OCI-LY1 (cell line): ENCODE results near the gene KRT80.

Experiments used
- H2AFZ ChIP-seq: fragments of 200-600 bp; sonication (generic), shearing (Covaris generic); 2 replicates; pipeline ENCODE4 v1.6.0; 2014; ENCODE audit warnings: antibody characterized with exemption, mild to moderate bottlenecking, low read length
- H3F3A ChIP-seq: fragments of 200-600 bp; sonication (generic), shearing (Covaris generic); 2 replicates; pipeline ENCODE4 v1.6.0; 2014; ENCODE audit warnings: mild to moderate bottlenecking, antibody characterized with exemption, low read length, moderate library complexity; ENCODE audit not compliant: insufficient read depth
- H3K27ac ChIP-seq: fragments of 200-600 bp; sonication (generic); 2 replicates; pipeline ENCODE4 v1.5.1; 2014; ENCODE audit warnings: low read length, mixed run types, mild to moderate bottlenecking, low read depth; ENCODE audit not compliant: poor library complexity, severe bottlenecking
- H3K27me3 ChIP-seq: fragments of 200-600 bp; sonication (generic); 2 replicates; pipeline ENCODE4 v1.6.0; 2014; ENCODE audit warnings: antibody characterized with exemption, mild to moderate bottlenecking, low read length, moderate library complexity; ENCODE audit not compliant: insufficient read depth
- H3K36me3 ChIP-seq: fragments of 200-600 bp; sonication (generic); 2 replicates; pipeline ENCODE4 v1.6.1; 2014; ENCODE audit warnings: mild to moderate bottlenecking, antibody characterized with exemption, low read length, moderate library complexity, mixed read lengths; ENCODE audit not compliant: insufficient read depth
- H3K4me1 ChIP-seq: fragments of 200-600 bp; sonication (generic); 2 replicates; pipeline ENCODE4 v1.5.1; 2014; ENCODE audit warnings: mild to moderate bottlenecking, low read length, moderate library complexity; ENCODE audit not compliant: insufficient read depth, severe bottlenecking
- H3K4me2 ChIP-seq: fragments of 200-600 bp; sonication (generic), shearing (Covaris generic); 2 replicates; pipeline ENCODE4 v1.6.1; 2014; ENCODE audit warnings: low read length
- H3K4me3 ChIP-seq: fragments of 200-600 bp; sonication (generic); 2 replicates; pipeline ENCODE4 v1.5.1; 2014; ENCODE audit warnings: low read length, low read depth, mild to moderate bottlenecking, mixed read lengths; ENCODE audit not compliant: poor library complexity, severe bottlenecking
- H3K79me2 ChIP-seq: fragments of 200-600 bp; shearing (Covaris generic); 2 replicates; pipeline ENCODE4 v1.6.1; 2016; ENCODE audit warnings: mixed run types, low read length, mixed read lengths; ENCODE audit not compliant: insufficient read depth
- H3K9ac ChIP-seq: fragments of 200-600 bp; sonication (generic), shearing (Covaris generic); 2 replicates; pipeline ENCODE4 v1.6.1; 2014; ENCODE audit warnings: mild to moderate bottlenecking, low read length, mixed read lengths
- H3K9me2 ChIP-seq: fragments of 200-600 bp; sonication (generic), shearing (Covaris generic); 2 replicates; pipeline ENCODE4 v1.6.1; 2014; ENCODE audit warnings: low read depth, mild to moderate bottlenecking, low read length, mixed read lengths
- H3K9me3 ChIP-seq: fragments of 200-600 bp; shearing (Covaris generic); 2 replicates; pipeline ENCODE4 v1.6.1; 2014; ENCODE audit warnings: low read length, mixed read lengths
- H4K20me1 ChIP-seq: fragments of 200-600 bp; sonication (generic), shearing (Covaris generic); 2 replicates; pipeline ENCODE4 v1.6.0; 2016; ENCODE audit warnings: mild to moderate bottlenecking, low read length; ENCODE audit not compliant: insufficient read depth
- EZH2 ChIP-seq: fragments of 200-600 bp; sonication (generic), shearing (Covaris generic); IDR thresholded peaks from 2 replicates; pipeline ENCODE4 v1.8.0; 2017; ENCODE audit warnings: borderline replicate concordance, mixed run types, mild to moderate bottlenecking, antibody characterized with exemption, low read length, moderate library complexity, mixed read lengths
- TF ChIP-seq, protein P1 (sequence below): fragments of 200-600 bp; sonication (generic), shearing (Covaris generic); IDR thresholded peaks from 2 replicates; pipeline ENCODE4 v1.5.1; 2017; ENCODE audit warnings: mild to moderate bottlenecking, antibody characterized with exemption, low read length, moderate library complexity, mixed read lengths

KRT80 gene

DNA sequence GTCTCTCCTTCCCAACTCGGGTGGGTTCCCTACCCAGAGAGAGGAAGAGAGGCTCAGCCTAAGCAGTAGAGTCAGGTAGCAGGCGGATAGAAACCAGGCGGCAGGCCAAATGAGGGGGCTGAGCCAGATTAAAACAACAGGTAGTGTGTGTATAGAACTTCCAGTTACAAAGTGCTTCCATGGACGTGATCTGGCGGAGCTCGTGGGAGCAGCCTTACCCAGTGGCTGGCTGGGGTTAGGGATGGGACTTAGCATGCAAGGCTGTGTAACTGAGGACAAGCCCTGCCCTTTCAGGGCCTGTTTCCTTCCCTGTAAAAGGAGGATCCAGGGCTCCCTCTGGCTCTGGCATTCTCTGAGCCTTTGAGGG, 8.3 kb downstream of the KRT80 start:
- H2AFZ ChIP-seq, result no peak overlapping the region
- no peaks in the 10 kb centered on the region for H4K20me1 ChIP-seq
- H3F3A ChIP-seq, result no peaks in the 10 kb centered on the region
- H3K4me1 ChIP-seq, result no peaks in the 10 kb centered on the region
- TF ChIP-seq, protein P1, sequence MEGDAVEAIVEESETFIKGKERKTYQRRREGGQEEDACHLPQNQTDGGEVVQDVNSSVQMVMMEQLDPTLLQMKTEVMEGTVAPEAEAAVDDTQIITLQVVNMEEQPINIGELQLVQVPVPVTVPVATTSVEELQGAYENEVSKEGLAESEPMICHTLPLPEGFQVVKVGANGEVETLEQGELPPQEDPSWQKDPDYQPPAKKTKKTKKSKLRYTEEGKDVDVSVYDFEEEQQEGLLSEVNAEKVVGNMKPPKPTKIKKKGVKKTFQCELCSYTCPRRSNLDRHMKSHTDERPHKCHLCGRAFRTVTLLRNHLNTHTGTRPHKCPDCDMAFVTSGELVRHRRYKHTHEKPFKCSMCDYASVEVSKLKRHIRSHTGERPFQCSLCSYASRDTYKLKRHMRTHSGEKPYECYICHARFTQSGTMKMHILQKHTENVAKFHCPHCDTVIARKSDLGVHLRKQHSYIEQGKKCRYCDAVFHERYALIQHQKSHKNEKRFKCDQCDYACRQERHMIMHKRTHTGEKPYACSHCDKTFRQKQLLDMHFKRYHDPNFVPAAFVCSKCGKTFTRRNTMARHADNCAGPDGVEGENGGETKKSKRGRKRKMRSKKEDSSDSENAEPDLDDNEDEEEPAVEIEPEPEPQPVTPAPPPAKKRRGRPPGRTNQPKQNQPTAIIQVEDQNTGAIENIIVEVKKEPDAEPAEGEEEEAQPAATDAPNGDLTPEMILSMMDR, result no peak
- no peak for TF ChIP-seq EZH2
- H3K36me3 ChIP-seq, result no peaks in the 10 kb centered on the region
- no peak overlapping the region for H3K27ac ChIP-seq
- H3K79me2 ChIP-seq, result no peaks in the 10 kb centered on the region
- no peaks in the 10 kb centered on the region for H3K9me2 ChIP-seq
- H3K9ac ChIP-seq, result no peak overlapping the region
- peaks cover 8% of the 10 kb centered on the region; the same call in 1 of the 2 replicates for H3K27me3 ChIP-seq
- no peaks in the 10 kb centered on the region for H3K9me3 ChIP-seq
- no peak overlapping the region for H3K4me3 ChIP-seq
- H3K4me2 ChIP-seq, result no peak overlapping the region

DNA sequence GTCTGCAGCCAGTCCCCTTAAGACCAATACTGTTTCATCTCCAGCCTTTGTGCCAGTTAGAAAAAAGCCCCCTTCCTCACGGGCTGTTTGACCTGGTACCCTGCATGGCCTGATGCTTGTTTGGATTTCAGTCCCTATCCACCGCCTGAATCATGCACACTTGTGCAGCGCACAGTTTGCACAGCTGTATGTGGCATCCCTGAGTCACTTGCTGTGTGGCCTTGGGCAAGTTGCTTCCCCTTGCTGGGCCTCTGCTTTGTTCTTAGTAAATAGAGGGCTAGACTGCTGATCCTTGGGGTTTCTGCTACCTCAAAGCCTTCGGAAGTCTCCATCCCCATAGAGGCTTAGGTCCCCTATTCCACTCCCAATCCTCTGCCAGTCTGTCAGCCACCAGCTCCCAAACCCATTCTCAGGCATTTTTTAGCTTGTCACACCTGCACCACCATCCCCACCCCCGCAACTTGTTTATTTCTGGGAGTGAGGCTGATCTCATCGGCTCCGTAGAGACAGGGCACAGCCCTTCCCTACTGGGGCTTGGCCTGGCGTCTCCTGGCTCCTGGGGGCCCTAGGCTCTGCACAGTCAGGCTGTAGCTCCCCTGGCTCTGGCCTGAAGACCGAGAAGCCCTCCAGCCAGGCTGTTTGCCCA, 8.8 kb downstream of the KRT80 start:
- H3K4me3 ChIP-seq, result no peak overlapping the region
- no peak overlapping the region for H3K9ac ChIP-seq
- peaks cover 8% of the 10 kb centered on the region; the same call in 1 of the 2 replicates for H3K27me3 ChIP-seq
- H3K36me3 ChIP-seq, result no peaks in the 10 kb centered on the region
- no peaks in the 10 kb centered on the region for H3F3A ChIP-seq
- no peaks in the 10 kb centered on the region for H3K9me3 ChIP-seq
- no peaks in the 10 kb centered on the region for H3K4me1 ChIP-seq
- H3K4me2 ChIP-seq, result no peak overlapping the region
- H2AFZ ChIP-seq, result no peak overlapping the region
- no peaks in the 10 kb centered on the region for H3K9me2 ChIP-seq
- H3K27ac ChIP-seq, result no peak overlapping the region
- no peaks in the 10 kb centered on the region for H3K79me2 ChIP-seq
- no peak for TF ChIP-seq EZH2
- TF ChIP-seq, protein P1, result no peak
- H4K20me1 ChIP-seq, result no peaks in the 10 kb centered on the region

DNA sequence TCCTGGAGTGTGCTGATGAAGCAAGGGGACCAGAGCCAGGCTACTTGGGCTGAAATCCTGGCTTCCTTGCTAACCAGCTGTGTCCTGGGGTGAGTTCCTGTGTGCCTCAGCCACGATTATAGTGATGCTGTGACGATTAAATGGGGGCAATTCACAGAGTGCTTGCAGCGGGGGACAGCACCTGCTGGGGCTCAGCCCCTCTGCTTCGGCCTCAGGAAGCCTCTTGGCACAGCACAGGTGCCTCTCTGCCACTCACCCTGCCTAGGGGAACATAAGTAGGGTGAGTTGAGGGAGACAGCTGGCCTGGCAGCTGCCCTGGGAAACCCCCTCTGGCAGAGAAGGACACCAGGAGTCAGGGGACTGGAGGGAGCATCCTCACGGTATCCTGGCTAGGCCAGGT, 9.4 kb downstream of the KRT80 start:
- Histone ChIP-seq H3K4me3 (no peak overlapping the region), H3K9me3 (no peaks in the 10 kb centered on the region), H3F3A (no peaks in the 10 kb centered on the region), H3K27ac (no peak overlapping the region), H3K9me2 (no peaks in the 10 kb centered on the region), H3K79me2 (no peaks in the 10 kb centered on the region), H3K27me3 (peaks cover 8% of the 10 kb centered on the region; the same call in 1 of the 2 replicates), H2AFZ (no peak overlapping the region), H3K4me2 (no peak overlapping the region), H3K36me3 (no peaks in the 10 kb centered on the region), H3K9ac (no peak overlapping the region), H3K4me1 (no peaks in the 10 kb centered on the region), H4K20me1 (no peaks in the 10 kb centered on the region)
- TF ChIP-seq, protein P1, result no peak
- TF ChIP-seq EZH2, result no peak
